Measurements from ENCODE around the gene GNAO1.

Gene GNAO1

DNA sequence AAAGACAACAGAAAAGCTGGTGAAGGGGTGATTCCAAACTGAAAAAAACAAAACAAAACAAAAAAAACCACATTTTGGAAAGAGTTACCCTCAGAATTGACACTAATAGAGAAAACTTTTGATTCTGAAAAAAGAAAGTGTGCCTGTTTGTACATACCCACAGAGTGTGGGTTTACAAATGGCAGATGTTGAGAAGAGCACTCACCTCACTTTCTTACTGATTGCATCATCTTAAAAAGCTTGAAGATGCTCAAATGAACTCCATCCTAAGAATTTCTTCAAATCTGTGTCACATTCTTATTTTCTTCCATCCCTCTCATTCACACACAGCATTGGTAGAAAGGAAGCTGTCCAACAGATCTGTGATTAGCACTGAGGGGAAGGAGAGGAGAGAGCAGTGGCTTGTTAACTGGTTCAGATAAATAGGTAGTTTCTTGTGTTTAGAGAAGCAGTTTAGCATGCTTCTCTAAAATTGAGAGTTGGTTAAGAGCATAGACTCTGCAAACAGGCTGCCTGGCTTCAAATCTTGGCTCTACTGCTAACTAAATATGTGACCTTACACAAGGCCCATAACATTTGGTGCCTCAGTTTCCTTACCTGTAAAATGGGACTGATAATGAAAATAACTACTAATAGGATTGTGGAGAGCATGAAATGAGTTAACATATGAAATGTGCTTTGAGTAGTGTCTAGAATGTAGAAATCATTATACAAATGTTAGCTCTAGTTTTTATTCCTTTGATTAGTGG, 6.9 kb downstream of the GNAO1 start:
- no peak for DNase-seq (ENCODE audit: low spot score)

GRCh38 chr16:56198755-56199114, 7.4 kb downstream of the GNAO1 start:
- no peak for DNase-seq (ENCODE audit: low spot score)

DNA sequence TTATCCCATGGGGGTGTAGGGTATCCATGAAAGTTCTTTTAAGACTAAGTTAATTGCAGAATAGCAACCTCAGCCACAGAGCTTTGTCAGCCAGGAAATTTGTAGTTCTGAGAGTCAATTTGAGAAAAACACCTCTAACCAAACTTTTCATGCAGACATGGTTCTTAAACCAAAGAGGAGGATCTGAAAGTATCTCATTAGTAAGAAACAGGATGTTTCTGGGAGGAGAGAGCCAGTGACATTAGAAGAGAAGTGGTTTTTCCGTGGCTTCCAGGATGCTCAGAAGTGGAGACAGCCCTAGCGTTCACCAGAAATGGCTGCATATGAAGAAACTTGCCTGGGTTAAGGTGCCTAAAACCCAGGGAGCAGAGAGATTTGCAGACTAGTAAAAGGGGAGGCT, 7.9 kb downstream of the GNAO1 start:
- peak; percentile 14 for DNase-seq (ENCODE audit: low spot score)

GRCh38 chr16:56201030-56201429, 9.7 kb downstream of the GNAO1 start:
- DNase-seq (ENCODE audit: low spot score) = no peak

DNA sequence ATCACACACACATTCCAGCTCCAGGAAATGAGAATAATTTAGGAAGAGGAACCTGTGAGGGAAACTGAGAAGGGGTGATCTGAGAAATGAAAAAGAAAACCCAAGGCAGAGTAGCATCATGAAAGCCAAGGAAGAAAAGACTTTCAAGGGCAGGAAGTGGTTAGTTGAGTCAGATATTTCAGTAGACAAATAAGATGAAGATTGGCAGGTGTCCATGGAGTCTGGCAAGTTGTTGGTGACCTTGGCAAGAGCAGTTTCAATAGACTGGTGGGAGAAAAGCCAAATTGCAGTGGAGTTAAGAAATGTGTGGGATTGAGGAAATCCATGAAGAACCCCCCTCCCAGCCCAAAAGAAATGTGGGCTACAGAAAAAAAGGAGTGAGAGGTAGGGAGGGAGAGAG, 10.7 kb downstream of the GNAO1 start:
- DNase-seq (ENCODE audit: low spot score) = peak; percentile 59

GRCh38 chr16:56203052-56203451, 11.8 kb downstream of the GNAO1 start:
- DNase-seq (ENCODE audit: low spot score) = peak; percentile 73

DNA sequence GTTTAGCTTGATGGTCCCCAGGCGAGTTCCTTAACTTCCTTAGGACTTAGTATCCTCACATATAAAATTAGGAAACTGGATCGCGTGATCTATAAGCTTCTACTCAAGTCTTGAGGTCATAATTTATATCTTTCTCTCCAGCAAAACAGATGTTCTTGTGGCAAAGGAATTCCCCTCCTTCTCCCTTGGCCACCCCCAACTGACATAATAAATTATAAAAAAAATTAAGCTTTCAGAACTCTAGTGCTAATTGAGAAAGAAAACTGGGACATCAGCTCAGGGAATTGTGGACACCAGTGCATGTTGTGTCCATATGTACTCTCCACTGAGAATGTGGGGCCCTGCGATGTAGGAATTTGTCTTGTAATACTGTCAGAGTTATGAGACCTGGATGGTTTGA, 13.5 kb downstream of the GNAO1 start:
- DNase-seq (ENCODE audit: low spot score) = no peak

DNA sequence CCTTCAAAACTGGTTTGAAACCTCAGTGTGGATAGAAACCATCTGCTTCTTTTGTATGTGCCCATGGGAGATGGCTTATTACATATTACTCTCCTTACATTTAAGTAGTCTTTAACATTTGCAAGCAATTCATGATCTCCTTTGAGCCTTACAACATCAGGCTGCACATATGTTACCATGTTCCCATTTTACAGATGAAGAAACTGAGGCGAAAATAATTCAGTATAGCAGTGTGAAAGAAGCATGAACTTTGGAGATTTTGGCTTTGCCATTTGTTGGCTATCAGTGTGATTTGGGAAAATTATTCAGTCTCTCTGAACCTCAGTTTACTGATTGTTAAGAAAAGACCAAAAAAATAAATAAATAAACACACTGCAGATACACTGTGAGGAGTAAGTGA, 15.7 kb downstream of the GNAO1 start:
- DNase-seq (ENCODE audit: low spot score) = no peak

GRCh38 chr16:56207421-56207820, 16.1 kb downstream of the GNAO1 start:
- DNase-seq (ENCODE audit: low spot score) = no peak

DNA sequence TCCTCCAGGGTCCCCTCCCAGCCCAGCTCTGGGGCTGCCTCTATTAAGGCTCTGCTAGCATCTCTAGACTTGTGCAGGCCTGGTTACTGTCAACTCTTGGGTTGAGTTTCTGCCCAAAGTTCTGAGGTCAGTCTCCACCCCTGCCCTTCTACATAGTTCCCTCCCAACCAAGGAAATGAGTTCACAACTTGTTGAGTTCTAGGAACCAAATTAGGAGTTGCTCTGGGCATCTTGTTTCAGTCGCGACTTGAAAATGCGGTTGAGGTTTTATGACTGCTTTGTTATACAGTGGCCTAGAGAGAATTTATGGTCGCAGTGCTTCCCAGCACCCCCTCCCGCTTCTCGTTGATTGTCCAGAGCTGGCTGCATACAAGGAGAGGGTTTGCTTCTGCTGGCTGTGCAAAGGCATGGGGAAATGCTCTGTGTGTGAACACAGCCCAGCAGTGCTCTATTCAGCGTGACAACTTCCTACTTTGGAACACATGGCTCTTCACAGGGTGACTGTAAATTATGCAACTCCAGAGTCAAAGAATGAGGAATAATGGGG, 20.2 kb downstream of the GNAO1 start:
- DNase-seq (ENCODE audit: low spot score) = no peak

DNA sequence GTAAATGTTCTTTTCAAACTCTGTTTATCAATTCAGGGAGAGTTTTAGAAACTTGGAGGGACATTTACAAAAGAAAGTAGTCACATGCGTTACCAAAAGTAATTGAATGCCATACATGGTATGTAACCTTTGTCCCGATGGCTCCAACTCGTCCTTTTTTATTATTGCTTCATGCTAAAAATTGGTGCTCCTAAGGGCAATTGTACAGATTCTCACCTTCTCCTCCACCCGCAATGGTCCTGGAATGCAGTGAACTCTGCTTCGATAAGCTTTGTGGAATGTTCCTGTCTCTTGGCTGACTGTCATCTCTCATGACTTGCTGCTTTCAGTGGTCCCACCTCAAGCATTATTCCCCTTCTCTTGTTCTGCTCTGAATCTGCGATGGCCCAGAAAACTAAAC, 20.9 kb downstream of the GNAO1 start:
- DNase-seq (ENCODE audit: low spot score) = no peak

GRCh38 chr16:56221995-56222394, 30.7 kb downstream of the GNAO1 start:
- no peak for DNase-seq (ENCODE audit: low spot score)

- DNase-seq (ENCODE audit: low spot score) = no peak
These were observed 31.2 kb downstream of the GNAO1 start for GRCh38 chr16:56222474-56222997.

DNA sequence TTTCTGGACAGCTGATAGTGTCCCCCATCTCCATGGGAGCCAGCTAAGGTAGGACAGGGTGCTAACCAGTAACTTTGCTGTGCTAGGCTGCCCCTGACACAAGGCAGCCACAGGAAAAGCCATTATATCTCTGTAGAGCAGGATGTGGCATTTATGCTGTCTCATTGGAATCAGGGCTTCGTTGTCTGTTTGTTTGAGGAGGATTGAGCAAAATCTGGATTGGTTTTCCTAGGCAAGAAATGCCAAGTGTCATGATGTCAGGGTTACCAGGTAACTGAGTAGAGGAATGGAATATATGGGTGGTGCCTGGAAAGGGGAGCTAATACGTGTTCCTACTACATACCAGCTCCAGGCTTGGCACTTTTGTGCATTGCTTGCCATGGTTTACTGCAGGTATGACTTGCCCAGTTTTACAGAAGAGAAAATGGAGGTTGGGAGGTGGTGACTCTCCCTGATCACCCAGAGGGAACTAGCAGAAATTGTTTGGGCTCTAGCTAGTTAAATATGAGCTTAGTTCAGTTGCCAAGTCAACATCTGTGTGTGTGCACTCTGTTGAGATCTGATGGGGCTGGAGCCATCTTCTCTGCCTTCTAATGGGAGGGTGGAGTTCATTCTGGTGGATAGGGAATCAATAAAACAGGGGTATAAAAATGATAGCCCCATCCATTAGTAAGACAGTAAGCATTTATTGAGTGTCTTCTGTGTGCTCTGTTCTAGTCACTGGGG, 33.9 kb downstream of the GNAO1 start:
- DNase-seq (ENCODE audit: low spot score) = no peak

DNA sequence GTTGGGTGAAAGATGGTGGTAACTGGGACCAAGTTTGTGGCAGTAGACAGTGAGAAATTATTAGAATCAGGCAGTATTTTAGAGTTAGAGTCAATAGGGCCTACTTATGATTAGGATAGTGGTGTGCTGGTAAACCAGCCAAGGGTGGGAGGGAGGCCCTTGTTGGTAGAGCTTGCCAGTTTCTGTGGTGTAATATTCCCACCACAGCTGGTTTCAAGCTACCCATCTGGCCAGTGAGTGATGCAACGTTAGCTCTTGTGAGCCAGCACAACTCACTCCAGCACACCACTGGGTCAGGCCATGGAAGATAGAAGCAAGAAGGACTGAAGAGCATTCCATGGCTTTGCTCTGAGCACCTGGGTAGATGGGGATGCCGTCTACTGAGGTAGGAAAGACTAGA, 34.9 kb downstream of the GNAO1 start:
- DNase-seq (ENCODE audit: low spot score) = no peak

DNA sequence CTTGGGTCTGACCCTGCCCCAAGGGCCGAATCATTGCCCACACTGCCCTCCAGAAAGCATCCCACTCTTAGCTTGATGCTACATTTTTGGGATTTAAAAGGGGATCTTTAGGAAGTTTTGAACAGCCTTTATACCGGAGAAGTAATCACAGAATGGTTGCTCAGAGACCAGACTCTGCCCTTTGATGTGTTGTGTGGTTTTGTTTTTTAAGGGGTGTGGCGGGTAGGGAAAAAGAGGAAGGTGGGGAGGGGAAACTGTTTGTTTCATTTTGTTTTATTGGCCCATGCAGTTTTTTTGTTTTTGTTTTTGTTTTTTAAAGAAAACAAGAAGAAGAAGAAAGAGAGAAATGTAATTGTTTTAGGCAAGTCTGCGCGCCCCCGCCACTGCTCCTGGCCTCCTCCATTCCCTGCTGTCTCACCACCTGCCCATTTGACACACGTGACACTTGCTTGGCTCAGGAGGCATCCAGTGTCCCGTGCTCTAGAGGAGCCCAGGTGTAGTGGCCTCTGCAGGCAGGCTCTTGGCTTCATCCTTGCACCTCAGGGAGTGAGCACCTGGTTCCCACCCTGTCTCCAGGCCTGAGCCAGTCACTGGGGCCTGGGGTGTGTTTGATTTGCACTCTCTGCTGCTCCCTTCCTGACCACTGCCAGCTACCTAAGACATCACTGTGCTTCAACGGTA, 35.7 kb downstream of the GNAO1 start:
- DNase-seq (ENCODE audit: low spot score) = peak; percentile 37

- no peak for DNase-seq (ENCODE audit: low spot score)
These were observed 36.6 kb downstream of the GNAO1 start for GRCh38 chr16:56227936-56228335.

DNA sequence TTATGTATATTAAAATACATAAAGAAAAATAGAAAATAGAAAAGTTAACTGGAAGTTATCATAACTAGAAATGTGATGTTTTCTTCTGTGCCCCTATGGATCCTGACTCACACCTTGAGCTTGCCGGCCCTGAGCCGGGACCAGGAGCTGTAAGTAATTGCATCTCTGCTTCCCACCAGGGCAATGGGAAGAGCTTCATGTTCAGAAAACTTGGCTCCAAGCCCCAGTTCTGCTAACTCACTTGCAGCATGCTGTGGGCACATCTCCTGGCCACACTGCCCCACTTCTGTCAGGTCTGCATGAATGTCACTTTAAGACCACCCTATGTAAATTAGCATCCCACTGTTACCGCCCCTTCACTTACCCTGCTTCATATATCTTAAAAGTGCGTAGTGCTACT, 37.2 kb downstream of the GNAO1 start:
- no peak for DNase-seq (ENCODE audit: low spot score)

DNA sequence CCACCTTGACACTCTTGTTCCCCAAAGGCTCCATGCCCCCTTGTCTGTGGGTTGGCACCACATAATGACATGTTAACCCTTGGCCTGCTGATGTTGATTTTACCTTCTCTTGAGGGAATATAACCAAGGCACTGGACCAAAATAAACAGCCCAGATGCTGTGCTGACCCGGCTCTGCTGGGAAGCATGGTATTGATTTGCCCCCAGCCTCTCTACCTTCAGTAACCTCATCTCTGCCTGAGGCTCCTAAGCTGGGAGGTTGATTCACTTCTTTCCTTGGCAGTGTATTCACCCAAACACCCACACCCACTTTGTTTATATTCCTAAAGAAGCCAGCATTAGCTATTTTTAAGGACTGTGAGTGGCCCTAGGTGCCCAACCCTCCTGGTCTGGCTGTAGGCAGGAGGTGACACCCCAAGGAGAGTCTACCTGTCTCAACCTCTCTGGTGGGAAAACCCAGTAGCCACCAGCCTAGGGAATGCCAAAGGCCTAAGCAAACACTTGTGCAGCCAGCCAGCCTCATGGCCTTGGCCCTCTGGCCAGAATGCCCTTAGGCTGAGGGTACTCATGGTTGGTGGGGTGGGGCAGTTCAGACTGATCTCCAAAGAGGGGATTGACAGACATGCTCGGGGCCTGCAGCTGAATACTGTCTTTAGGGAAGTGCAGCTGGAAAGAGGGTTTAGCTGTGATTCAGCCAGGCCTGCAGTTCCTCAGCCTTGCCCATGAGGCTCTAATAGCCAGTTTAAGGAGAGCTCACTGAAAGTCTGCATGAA, 42.7 kb downstream of the GNAO1 start:
- no peak for DNase-seq (ENCODE audit: low spot score)

- no peak for DNase-seq (ENCODE audit: low spot score)
These were observed 43.4 kb downstream of the GNAO1 start for GRCh38 chr16:56234737-56235136.

GRCh38 chr16:56237451-56237930, 46.2 kb downstream of the GNAO1 start:
- no peak for DNase-seq (ENCODE audit: low spot score)

GRCh38 chr16:56238188-56238587, 46.9 kb downstream of the GNAO1 start:
- DNase-seq (ENCODE audit: low spot score) = no peak
